Mucosa of descending colon (tissue), 3 donors: ENCODE data around the gene CCDC177. TPM values are rescaled to one million over a fixed set of nuclear protein-coding genes. Genes with fewer than 3 reads are reported as not detected.

ENCODE experiments used
- ATAC-seq: fragments of 200-7000 bp; cut with Tn5 transposase; one replicate; pipeline ENCODE4 v1.9.1; 2020; ENCODE audit warnings: mild to moderate bottlenecking, moderate library complexity
- DNase-seq, 3 donors: peaks; one replicate each; pipeline ENCODE4 v3.0.0-alpha.2; 2020
- H3K36me3 ChIP-seq: fragments of 200-600 bp; one replicate; pipeline ENCODE4 v1.8.0; 2021; ENCODE audit warnings: low read depth, mild to moderate bottlenecking
- H3K4me1 ChIP-seq: fragments of 200-600 bp; one replicate; pipeline ENCODE4 v1.8.0; 2021; ENCODE audit warnings: low read depth, mild to moderate bottlenecking
- H3K4me3 ChIP-seq: fragments of 200-600 bp; one replicate; pipeline ENCODE4 v1.8.0; 2021; ENCODE audit warnings: mild to moderate bottlenecking
- H3K9me3 ChIP-seq: fragments of 200-600 bp; one replicate; pipeline ENCODE4 v1.8.0; 2021; ENCODE audit warnings: mild to moderate bottlenecking
- CTCF ChIP-seq: fragments of 200-600 bp; IDR thresholded peaks from one replicate; pipeline ENCODE4 v1.8.0; 2022; ENCODE audit warnings: antibody characterized with exemption, mild to moderate bottlenecking
- intact Hi-C, 2 donors: fragments of 100-400 bp; cut with DNase I in 1 of 2; cut with micrococcal nuclease in 1 of 2; formaldehyde crosslinking; loops; one replicate each; pipeline versions ENCODE4 v1.11.0 to v1.11.1; 2022; cut with DNase I, micrococcal nuclease
- total RNA-seq, 3 donors: library from RNA; stranded (reverse); fragmentation: NEBNext Ultra II Directional in 2 of 3; extraction: Animal tissue kit (Norgen Biotek cat#: 25700) in 2 of 3; gene quantifications; one replicate each; pipeline versions ENCODE4 v1.2.1 to v1.2.4, GENCODE V29; 2021 to 2023
- donor health status: DM: no; HTN: no; CAD: no; lungs with moderate emphysema.
- donor health status: DM: no; HTN: no; CAD: no.
- donor health status: DM: no; HTN: yes; CAD: no.

The CCDC177 gene
- total RNA-seq, 3 donors from 2014 or later, result not detected

GRCh38 chr14:69529563-69529962, 45.1 kb downstream of the CCDC177 start:
- intact Hi-C loops, result no loop called here
- no peak for DNase-seq
- Histone ChIP-seq H3K4me3 (no peak overlapping the region), H3K4me1 (no peaks in the 10 kb centered on the region), H3K9me3 (no peaks in the 10 kb centered on the region), H3K36me3 (no peaks in the 10 kb centered on the region)
- no peak for ATAC-seq
- no peak for TF ChIP-seq CTCF

GRCh38 chr14:69528930-69529329, 45.7 kb downstream of the CCDC177 start:
- Histone ChIP-seq H3K4me1 (no peaks in the 10 kb centered on the region), H3K36me3 (no peaks in the 10 kb centered on the region), H3K9me3 (no peaks in the 10 kb centered on the region), H3K4me3 (no peak overlapping the region)
- ATAC-seq (no peak), DNase-seq (no peak)
- no peak for TF ChIP-seq CTCF
- intact Hi-C loops, result no loop called here

DNA sequence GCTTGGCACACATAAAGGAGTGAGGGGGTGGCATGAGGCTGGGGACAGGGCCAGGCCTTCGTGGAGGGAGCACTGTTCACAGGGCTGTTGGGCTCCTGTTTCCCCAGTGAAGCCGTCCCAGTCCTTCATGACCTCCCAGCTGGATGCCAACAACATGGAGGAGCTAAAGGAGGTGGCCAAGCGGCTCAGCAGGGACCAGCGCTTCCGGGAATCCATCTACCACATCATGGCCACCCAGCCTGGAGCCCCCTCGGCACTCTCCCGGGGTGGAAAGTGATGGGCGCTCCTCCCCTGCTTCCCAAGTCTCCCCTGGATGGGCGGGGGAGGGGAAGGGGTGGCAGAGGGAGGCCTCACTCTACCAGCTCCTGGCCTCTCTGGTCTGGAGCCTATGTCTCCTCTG, 46.5 kb downstream of the CCDC177 start:
- intact Hi-C loops, result no loop called here
- ATAC-seq, result no peak
- H3K9me3 ChIP-seq, result no peaks in the 10 kb centered on the region
- H3K36me3 ChIP-seq, result no peaks in the 10 kb centered on the region
- H3K4me3 ChIP-seq, result no peak overlapping the region
- no peaks in the 10 kb centered on the region for H3K4me1 ChIP-seq
- DNase-seq, result no peak
- TF ChIP-seq CTCF, result no peak

DNA sequence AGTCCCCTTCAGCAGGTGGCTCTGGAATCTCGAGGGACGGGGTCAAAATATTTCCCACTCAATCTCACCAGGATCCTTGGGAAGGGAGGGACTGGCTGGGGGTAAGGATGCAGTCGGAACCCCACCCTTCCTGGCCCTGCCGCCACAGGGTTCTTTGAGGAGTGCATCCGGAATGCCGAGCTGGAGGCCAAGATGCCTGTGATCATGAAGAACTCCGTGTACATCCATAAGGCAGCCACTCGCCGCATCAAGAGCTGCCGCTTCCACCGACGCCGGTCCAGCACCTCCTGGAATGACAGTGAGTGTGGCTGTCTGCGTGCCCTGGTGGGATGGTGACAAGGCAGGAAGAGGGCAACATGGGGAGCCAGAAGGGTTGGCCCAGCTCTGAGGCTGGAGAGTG, 47.0 kb downstream of the CCDC177 start:
- no peaks in the 10 kb centered on the region for H3K9me3 ChIP-seq
- no peaks in the 10 kb centered on the region for H3K36me3 ChIP-seq
- ATAC-seq (no peak), DNase-seq (no peak)
- intact Hi-C loops, result no loop called here
- no peak overlapping the region for H3K4me3 ChIP-seq
- no peak for TF ChIP-seq CTCF
- no peaks in the 10 kb centered on the region for H3K4me1 ChIP-seq

- intact Hi-C loops, result no loop called here
- H3K9me3 ChIP-seq, result no peaks in the 10 kb centered on the region
- no peak overlapping the region for H3K4me3 ChIP-seq
- H3K4me1 ChIP-seq, result no peaks in the 10 kb centered on the region
- DNase-seq (no peak), ATAC-seq (no peak)
- H3K36me3 ChIP-seq, result no peaks in the 10 kb centered on the region
- TF ChIP-seq CTCF, result no peak
Observed at GRCh38 chr14:69525896-69526295, 48.8 kb downstream of the CCDC177 start.

DNA sequence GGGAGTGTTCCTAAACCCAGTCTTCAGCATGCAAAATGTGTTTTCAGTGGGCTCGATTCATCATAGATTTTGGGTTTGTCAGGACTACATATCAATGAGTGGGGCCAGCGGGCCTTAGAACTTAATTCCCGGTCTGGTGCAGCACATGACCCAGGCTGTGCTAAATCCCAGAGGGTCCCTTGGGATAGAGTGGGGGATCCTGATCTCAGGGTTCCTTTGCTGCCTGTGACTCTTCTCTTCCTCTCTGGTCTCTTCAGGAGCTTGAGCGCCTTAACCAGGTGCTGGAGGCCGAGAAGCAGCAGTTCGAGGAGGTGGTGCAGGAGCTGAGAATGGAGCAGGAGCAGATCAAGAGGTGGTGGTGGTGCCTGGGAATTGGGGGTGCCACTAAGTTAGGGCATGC, 52.6 kb downstream of the CCDC177 start:
- no peak for TF ChIP-seq CTCF
- intact Hi-C loops, result no loop called here
- no peaks in the 10 kb centered on the region for H3K36me3 ChIP-seq
- no peak overlapping the region for H3K4me3 ChIP-seq
- H3K9me3 ChIP-seq, result no peaks in the 10 kb centered on the region
- no peak for DNase-seq
- ATAC-seq, result no peak
- H3K4me1 ChIP-seq, result no peaks in the 10 kb centered on the region
